ENCODE data around the gene DPH6. TPM values are rescaled to one million over a fixed set of nuclear protein-coding genes. Genes with fewer than 3 reads are reported as not detected.
"Not testable (repeated sequence)": the region's sequence is repeated elsewhere in the genome, so short reads cannot be mapped to it uniquely, and the experiment has no call there.

DPH6 gene
- total RNA-seq, 2 donors from 2014 or later: 29.8 to 35.6 TPM

DNA sequence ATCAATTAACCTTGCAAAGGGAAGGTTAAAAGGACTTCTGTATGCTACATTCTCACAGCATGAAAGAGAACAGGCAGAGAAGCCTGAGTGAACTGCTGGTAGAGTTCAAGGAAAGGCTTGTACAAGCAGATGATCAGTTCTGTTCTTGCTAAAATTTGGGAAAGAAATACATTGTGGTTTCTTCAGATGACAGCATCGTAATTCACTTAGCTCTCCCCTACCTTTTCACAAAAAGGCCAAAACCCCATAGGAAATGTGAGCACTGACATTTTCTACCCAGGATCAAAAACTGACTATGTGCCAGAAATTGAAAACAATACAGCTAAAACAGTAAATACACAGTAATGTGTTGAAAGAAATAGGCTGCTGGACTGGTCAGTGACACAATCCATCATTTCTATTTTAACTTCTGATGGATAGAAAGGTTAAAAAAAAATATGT, 216.4 kb downstream of the DPH6 start:
- no peaks in the 10 kb centered on the region for H3K36me3 Mint-ChIP-seq (ENCODE audit: low read depth)
- H3K27me3 Mint-ChIP-seq (ENCODE audit: insufficient read depth): no peaks in the 10 kb centered on the region
- H3K4me1 Mint-ChIP-seq: no peaks in the 10 kb centered on the region
- TF ChIP-seq, protein P1, sequence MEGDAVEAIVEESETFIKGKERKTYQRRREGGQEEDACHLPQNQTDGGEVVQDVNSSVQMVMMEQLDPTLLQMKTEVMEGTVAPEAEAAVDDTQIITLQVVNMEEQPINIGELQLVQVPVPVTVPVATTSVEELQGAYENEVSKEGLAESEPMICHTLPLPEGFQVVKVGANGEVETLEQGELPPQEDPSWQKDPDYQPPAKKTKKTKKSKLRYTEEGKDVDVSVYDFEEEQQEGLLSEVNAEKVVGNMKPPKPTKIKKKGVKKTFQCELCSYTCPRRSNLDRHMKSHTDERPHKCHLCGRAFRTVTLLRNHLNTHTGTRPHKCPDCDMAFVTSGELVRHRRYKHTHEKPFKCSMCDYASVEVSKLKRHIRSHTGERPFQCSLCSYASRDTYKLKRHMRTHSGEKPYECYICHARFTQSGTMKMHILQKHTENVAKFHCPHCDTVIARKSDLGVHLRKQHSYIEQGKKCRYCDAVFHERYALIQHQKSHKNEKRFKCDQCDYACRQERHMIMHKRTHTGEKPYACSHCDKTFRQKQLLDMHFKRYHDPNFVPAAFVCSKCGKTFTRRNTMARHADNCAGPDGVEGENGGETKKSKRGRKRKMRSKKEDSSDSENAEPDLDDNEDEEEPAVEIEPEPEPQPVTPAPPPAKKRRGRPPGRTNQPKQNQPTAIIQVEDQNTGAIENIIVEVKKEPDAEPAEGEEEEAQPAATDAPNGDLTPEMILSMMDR (conservative IDR thresholded peaks at IDR 0.05): no peak
- no peaks in the 10 kb centered on the region for H3K4me1 ChIP-seq (ENCODE audit: control insufficient read depth, insufficient read depth, low read length)
- H3K27ac Mint-ChIP-seq: no peak overlapping the region
- H3K9ac ChIP-seq (ENCODE audit: extremely low read depth, low read length, poor library complexity, severe bottlenecking): no peak overlapping the region
- H3K36me3 ChIP-seq (ENCODE audit: control insufficient read depth, insufficient read depth, low read length): no peaks in the 10 kb centered on the region
- H3K9me3 Mint-ChIP-seq: no peaks in the 10 kb centered on the region
- no peak overlapping the region for H3K4me3 ChIP-seq (ENCODE audit: low read length)
- no peaks in the 10 kb centered on the region for H3K9me3 ChIP-seq (ENCODE audit: control insufficient read depth, low read length)
- H3K27ac ChIP-seq (ENCODE audit: low read depth, low read length): no peak overlapping the region
- no peaks in the 10 kb centered on the region for H3K27me3 ChIP-seq (ENCODE audit: control insufficient read depth, insufficient read depth, low read length, poor library complexity, severe bottlenecking)
- WGBS, 2 experiments (ENCODE audit: insufficient coverage in 1 of 2, insufficient read length in 1 of 2): 94% methylated on average over 1 of the region's 1 CpG; no CpG with 5 or more reads in 1 of the 2 experiments
- no peak overlapping the region for H3K4me3 Mint-ChIP-seq
- no peak for DNase-seq

GRCh38 chr15:35328836-35329235, 217.1 kb downstream of the DPH6 start:
- H3K9me3 Mint-ChIP-seq; H3K4me3 ChIP-seq (ENCODE audit: low read length); H3K4me3 Mint-ChIP-seq; H3K9ac ChIP-seq (ENCODE audit: extremely low read depth, low read length, poor library complexity, severe bottlenecking); H3K4me1 ChIP-seq (ENCODE audit: control insufficient read depth, insufficient read depth, low read length); H3K9me3 ChIP-seq (ENCODE audit: control insufficient read depth, low read length); H3K27me3 Mint-ChIP-seq (ENCODE audit: insufficient read depth); H3K27ac Mint-ChIP-seq; H3K27me3 ChIP-seq (ENCODE audit: control insufficient read depth, insufficient read depth, low read length, poor library complexity, severe bottlenecking); DNase-seq; H3K27ac ChIP-seq (ENCODE audit: low read depth, low read length); H3K4me1 Mint-ChIP-seq; H3K36me3 ChIP-seq (ENCODE audit: control insufficient read depth, insufficient read depth, low read length); H3K36me3 Mint-ChIP-seq (ENCODE audit: low read depth): not testable (repeated sequence)
- WGBS, 2 experiments (ENCODE audit: insufficient coverage in 1 of 2, insufficient read length in 1 of 2): 96 to 98% methylated on average over 3 to 4 of the region's 4 CpGs

DNA sequence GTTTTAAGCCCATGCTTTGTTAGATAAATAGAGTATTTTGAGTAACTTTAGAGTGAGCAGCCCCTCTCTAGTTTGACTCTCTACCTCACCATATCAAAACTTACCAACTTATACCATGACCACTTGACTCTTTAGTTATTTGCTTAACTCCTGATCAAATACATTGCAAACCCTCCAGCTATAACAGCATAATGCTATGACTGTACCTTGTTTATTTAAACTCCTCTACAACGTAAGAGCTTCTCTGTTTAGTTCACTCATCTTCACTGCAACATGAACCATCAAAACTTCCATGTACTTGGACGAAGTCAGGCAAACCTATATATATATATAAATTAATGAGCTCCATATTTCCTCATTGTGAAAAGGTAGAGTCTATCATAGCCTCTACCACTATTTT, 218.2 kb downstream of the DPH6 start:
- Mint-ChIP-seq H3K27me3 (ENCODE audit: insufficient read depth) (no peaks in the 10 kb centered on the region), H3K9me3 (no peaks in the 10 kb centered on the region)
- H3K4me3 ChIP-seq (ENCODE audit: low read length): no peak overlapping the region

More for the DNA sequence above, 218.2 kb downstream of the DPH6 start:
- Histone ChIP-seq H3K9ac (ENCODE audit: extremely low read depth, low read length, poor library complexity, severe bottlenecking) (no peak overlapping the region), H3K27me3 (ENCODE audit: control insufficient read depth, insufficient read depth, low read length, poor library complexity, severe bottlenecking) (no peaks in the 10 kb centered on the region), H3K4me1 (ENCODE audit: control insufficient read depth, insufficient read depth, low read length) (no peaks in the 10 kb centered on the region), H3K9me3 (ENCODE audit: control insufficient read depth, low read length) (no peaks in the 10 kb centered on the region), H3K36me3 (ENCODE audit: control insufficient read depth, insufficient read depth, low read length) (no peaks in the 10 kb centered on the region), H3K27ac (ENCODE audit: low read depth, low read length) (no peak overlapping the region)
- no peaks in the 10 kb centered on the region for H3K4me1 Mint-ChIP-seq
- H3K27ac Mint-ChIP-seq: no peak overlapping the region
- TF ChIP-seq, protein P1 (conservative IDR thresholded peaks at IDR 0.05): no peak
- H3K36me3 Mint-ChIP-seq (ENCODE audit: low read depth): no peaks in the 10 kb centered on the region
- H3K4me3 Mint-ChIP-seq: no peak overlapping the region
- WGBS, 2 experiments (ENCODE audit: insufficient coverage in 1 of 2, insufficient read length in 1 of 2): 92 to 100% methylated on average over 1 of the region's 2 CpGs
- no peak for DNase-seq
